OCI-LY1 (cell line): ENCODE measurements around the gene LASP1NB.
A peak's percentile ranks its signal among the peaks of the same experiment; 100 is the strongest.

Source experiments
- H2AFZ ChIP-seq: fragments of 200-600 bp; sonication (generic), shearing (Covaris generic); 2 replicates; pipeline ENCODE4 v1.6.0; 2014; ENCODE audit warnings: antibody characterized with exemption, mild to moderate bottlenecking, low read length
- H3F3A ChIP-seq: fragments of 200-600 bp; sonication (generic), shearing (Covaris generic); 2 replicates; pipeline ENCODE4 v1.6.0; 2014; ENCODE audit warnings: mild to moderate bottlenecking, antibody characterized with exemption, low read length, moderate library complexity; ENCODE audit not compliant: insufficient read depth
- H3K27ac ChIP-seq: fragments of 200-600 bp; sonication (generic); 2 replicates; pipeline ENCODE4 v1.5.1; 2014; ENCODE audit warnings: low read length, mixed run types, mild to moderate bottlenecking, low read depth; ENCODE audit not compliant: poor library complexity, severe bottlenecking
- H3K27me3 ChIP-seq: fragments of 200-600 bp; sonication (generic); 2 replicates; pipeline ENCODE4 v1.6.0; 2014; ENCODE audit warnings: antibody characterized with exemption, mild to moderate bottlenecking, low read length, moderate library complexity; ENCODE audit not compliant: insufficient read depth
- H3K36me3 ChIP-seq: fragments of 200-600 bp; sonication (generic); 2 replicates; pipeline ENCODE4 v1.6.1; 2014; ENCODE audit warnings: mild to moderate bottlenecking, antibody characterized with exemption, low read length, moderate library complexity, mixed read lengths; ENCODE audit not compliant: insufficient read depth
- H3K4me1 ChIP-seq: fragments of 200-600 bp; sonication (generic); 2 replicates; pipeline ENCODE4 v1.5.1; 2014; ENCODE audit warnings: mild to moderate bottlenecking, low read length, moderate library complexity; ENCODE audit not compliant: insufficient read depth, severe bottlenecking
- H3K4me2 ChIP-seq: fragments of 200-600 bp; sonication (generic), shearing (Covaris generic); 2 replicates; pipeline ENCODE4 v1.6.1; 2014; ENCODE audit warnings: low read length
- H3K4me3 ChIP-seq: fragments of 200-600 bp; sonication (generic); 2 replicates; pipeline ENCODE4 v1.5.1; 2014; ENCODE audit warnings: low read length, low read depth, mild to moderate bottlenecking, mixed read lengths; ENCODE audit not compliant: poor library complexity, severe bottlenecking
- H3K79me2 ChIP-seq: fragments of 200-600 bp; shearing (Covaris generic); 2 replicates; pipeline ENCODE4 v1.6.1; 2016; ENCODE audit warnings: mixed run types, low read length, mixed read lengths; ENCODE audit not compliant: insufficient read depth
- H3K9ac ChIP-seq: fragments of 200-600 bp; sonication (generic), shearing (Covaris generic); 2 replicates; pipeline ENCODE4 v1.6.1; 2014; ENCODE audit warnings: mild to moderate bottlenecking, low read length, mixed read lengths
- H3K9me2 ChIP-seq: fragments of 200-600 bp; sonication (generic), shearing (Covaris generic); 2 replicates; pipeline ENCODE4 v1.6.1; 2014; ENCODE audit warnings: low read depth, mild to moderate bottlenecking, low read length, mixed read lengths
- H3K9me3 ChIP-seq: fragments of 200-600 bp; shearing (Covaris generic); 2 replicates; pipeline ENCODE4 v1.6.1; 2014; ENCODE audit warnings: low read length, mixed read lengths
- H4K20me1 ChIP-seq: fragments of 200-600 bp; sonication (generic), shearing (Covaris generic); 2 replicates; pipeline ENCODE4 v1.6.0; 2016; ENCODE audit warnings: mild to moderate bottlenecking, low read length; ENCODE audit not compliant: insufficient read depth
- CTCF ChIP-seq: fragments of 200-600 bp; sonication (generic), shearing (Covaris generic); IDR thresholded peaks from 2 replicates; pipeline ENCODE4 v1.5.1; 2017; ENCODE audit warnings: mild to moderate bottlenecking, antibody characterized with exemption, low read length, moderate library complexity, mixed read lengths
- EZH2 ChIP-seq: fragments of 200-600 bp; sonication (generic), shearing (Covaris generic); IDR thresholded peaks from 2 replicates; pipeline ENCODE4 v1.8.0; 2017; ENCODE audit warnings: borderline replicate concordance, mixed run types, mild to moderate bottlenecking, antibody characterized with exemption, low read length, moderate library complexity, mixed read lengths

Gene LASP1NB

DNA sequence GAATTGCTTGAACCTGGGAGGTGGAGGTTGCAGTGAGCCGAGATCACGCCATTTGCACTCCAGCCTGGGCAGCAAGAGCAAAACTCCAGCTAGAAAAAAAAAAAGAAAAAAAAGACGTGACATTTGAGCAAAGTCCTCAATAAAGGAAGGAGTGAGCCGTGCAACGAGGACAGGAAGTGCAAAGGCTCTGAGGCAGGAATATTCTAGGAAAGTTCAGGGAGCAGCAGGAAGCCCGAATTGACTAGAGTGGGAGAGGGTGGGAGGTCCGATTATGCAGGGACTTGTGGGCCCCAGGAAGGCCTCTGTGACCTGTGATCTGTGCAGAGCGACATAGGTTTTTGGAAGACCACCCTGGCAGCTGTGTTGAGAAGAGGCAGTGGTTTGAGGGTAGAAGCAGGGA is 8.6 kb upstream of the LASP1NB start:
- no peaks in the 10 kb centered on the region for H4K20me1 ChIP-seq

GRCh38 chr17:38917259-38917658 is 8.2 kb upstream of the LASP1NB start:
- Histone ChIP-seq H3K4me3 (no peak overlapping the region), H2AFZ (no peak overlapping the region), H3K9ac (no peak overlapping the region), H3K9me2 (no peaks in the 10 kb centered on the region), H3K4me2 (no peak overlapping the region), H4K20me1 (no peaks in the 10 kb centered on the region), H3K9me3 (no peaks in the 10 kb centered on the region), H3K27ac (no peak overlapping the region), H3K4me1 (peaks cover 12% of the 10 kb centered on the region), H3K79me2 (no peaks in the 10 kb centered on the region), H3F3A (no peaks in the 10 kb centered on the region), H3K36me3 (peaks cover 57% of the 10 kb centered on the region), H3K27me3 (no peaks in the 10 kb centered on the region)
- TF ChIP-seq CTCF (peak; percentile 39; the same call in 1 of the 2 replicates), EZH2 (no peak)

More for the DNA sequence above, 8.6 kb upstream of the LASP1NB start:
- Histone ChIP-seq H3K36me3 (peaks cover 60% of the 10 kb centered on the region), H3K9ac (no peak overlapping the region), H2AFZ (no peak overlapping the region), H3K27ac (no peak overlapping the region), H3K9me2 (no peaks in the 10 kb centered on the region), H3K4me2 (no peak overlapping the region), H3K4me3 (no peak overlapping the region), H3K79me2 (no peaks in the 10 kb centered on the region), H3K4me1 (peaks cover 10% of the 10 kb centered on the region), H3K9me3 (no peaks in the 10 kb centered on the region), H3K27me3 (no peaks in the 10 kb centered on the region), H3F3A (no peaks in the 10 kb centered on the region)
- TF ChIP-seq CTCF (no peak), EZH2 (no peak)

DNA sequence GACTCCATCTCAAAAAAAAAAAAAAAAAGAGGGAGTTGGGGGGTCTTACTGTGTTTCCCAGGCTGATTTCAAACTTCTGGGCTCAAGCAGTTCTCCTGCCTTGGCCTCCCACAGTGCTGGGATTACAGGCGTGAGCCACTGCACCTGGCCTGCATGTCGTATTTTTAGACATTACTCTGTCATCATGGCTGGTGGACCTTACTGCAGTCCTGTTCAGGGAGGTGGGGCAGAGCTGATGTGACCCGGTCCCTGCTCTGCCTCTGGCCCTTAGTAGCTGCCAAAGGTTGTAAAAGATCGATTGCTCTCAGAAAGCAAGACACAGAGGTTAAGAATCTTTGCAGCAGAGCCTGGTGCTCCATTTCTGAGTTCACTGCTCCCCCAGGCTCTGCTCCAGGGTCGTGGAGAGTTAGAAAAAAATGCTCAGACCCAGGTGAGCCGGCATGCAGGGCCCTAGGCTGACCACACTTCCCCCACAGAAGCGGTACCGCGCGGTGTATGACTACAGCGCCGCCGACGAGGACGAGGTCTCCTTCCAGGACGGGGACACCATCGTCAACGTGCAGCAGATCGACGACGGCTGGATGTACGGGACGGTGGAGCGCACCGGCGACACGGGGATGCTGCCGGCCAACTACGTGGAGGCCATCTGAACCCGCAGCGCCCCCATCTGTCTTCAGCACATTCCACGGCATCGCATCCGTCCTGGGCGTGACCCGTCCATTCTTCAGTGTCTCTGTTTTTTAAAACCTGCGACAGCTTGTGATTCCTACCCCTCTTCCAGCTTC is 7.1 kb upstream of the LASP1NB start:
- Histone ChIP-seq H3K4me2 (no peak overlapping the region), H3F3A (no peaks in the 10 kb centered on the region), H3K9me3 (no peaks in the 10 kb centered on the region), H3K9me2 (no peaks in the 10 kb centered on the region), H3K79me2 (no peaks in the 10 kb centered on the region), H3K27me3 (no peaks in the 10 kb centered on the region), H3K36me3 (peaks cover 55% of the 10 kb centered on the region), H3K4me3 (no peak overlapping the region), H3K9ac (no peak overlapping the region), H4K20me1 (no peaks in the 10 kb centered on the region), H3K4me1 (peaks cover 12% of the 10 kb centered on the region), H3K27ac (no peak overlapping the region), H2AFZ (no peak overlapping the region)
- TF ChIP-seq CTCF: peak; percentile 15; the same call in 1 of the 2 replicates
- no peak for TF ChIP-seq EZH2
